Activated T-helper 1 cell treated with Interleukin-2 at 50 U/mL for 16 hours (primary cell): Measurements from ENCODE around the gene ZNF219.

Experiments
- DNase-seq: peaks from one replicate; pipeline ENCODE4 v3.0.0-alpha.2; 2020; ENCODE audit warnings: low read depth

Gene ZNF219

DNA sequence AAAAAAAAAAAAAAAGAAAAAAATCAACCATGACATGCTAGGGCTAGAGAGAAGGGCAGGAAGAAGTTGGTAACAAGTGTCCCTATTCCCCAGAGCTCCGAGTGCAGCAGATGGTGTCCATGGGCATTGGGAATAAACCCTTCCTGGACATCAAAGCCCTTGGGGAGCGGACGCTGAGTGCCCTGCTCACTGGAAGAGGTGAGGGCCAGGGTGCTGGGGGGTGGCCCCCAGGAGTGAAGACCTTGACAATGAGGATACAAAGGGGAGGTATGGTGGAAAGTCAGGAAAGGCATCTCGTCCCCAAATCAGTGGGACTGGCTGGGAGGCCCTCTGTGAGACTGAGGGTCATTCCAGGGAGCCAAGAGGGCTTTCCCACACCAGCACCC, 11.6 kb downstream of the ZNF219 start:
- DNase-seq: no peak

DNA sequence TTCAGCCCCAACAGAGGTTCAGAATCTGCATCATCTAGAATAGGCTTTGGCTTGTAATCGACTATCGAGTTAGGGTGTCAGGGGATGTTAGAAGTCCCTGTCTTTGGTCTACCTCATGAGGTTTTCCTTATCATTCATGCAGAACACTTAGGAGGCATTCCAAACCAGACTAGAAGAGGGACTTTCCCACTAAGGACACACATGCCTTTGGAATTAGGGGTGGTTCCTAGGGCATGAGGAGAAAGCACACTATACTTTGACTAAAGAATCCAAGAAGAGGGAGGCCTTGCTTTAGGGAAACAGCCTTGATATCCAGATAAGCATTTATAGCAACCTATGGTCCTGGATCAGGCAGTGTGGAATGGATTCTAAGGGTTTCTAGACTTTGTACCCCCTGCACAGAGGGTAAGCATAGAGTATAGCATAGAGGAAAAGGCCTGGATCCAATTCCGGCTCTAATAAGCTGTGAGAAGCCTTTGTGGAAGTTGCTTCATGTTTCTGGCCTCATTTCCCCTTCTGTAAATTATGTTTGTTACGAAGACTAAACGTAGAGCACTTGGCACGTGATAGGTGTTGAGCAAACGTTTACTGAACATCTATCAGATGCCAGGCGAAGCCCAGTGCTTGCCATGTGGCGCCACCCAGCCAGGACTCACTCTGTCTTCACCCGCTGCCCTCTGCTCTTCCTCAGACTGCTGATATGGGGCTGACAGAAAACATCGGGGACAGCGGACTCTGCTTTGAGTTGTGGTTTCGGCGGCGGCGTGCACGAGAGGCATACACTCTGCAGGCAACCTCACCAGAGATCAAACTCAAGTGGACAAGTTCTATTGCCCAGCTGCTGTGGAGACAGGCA, 13.2 kb downstream of the ZNF219 start:
- no peak for DNase-seq

DNA sequence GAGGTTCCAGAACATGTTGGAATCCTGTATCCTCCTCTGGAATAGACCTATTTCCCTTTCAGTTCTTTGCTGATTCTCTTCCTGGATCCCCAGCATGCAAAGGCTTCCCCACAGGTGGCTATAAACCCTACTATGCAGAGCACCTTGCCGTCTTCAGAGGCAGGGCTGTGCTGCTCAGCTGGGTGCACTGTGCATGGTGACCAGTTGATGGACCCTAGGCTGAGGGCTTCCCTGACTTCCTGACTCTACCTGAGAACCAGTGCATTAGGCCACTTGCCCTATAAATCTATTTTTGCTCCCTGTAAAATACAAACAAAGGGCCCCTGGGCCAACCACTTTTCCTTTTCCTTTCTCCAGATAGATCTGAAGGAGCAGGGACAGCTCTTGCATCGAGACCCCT, 14.1 kb downstream of the ZNF219 start:
- DNase-seq: no peak

DNA sequence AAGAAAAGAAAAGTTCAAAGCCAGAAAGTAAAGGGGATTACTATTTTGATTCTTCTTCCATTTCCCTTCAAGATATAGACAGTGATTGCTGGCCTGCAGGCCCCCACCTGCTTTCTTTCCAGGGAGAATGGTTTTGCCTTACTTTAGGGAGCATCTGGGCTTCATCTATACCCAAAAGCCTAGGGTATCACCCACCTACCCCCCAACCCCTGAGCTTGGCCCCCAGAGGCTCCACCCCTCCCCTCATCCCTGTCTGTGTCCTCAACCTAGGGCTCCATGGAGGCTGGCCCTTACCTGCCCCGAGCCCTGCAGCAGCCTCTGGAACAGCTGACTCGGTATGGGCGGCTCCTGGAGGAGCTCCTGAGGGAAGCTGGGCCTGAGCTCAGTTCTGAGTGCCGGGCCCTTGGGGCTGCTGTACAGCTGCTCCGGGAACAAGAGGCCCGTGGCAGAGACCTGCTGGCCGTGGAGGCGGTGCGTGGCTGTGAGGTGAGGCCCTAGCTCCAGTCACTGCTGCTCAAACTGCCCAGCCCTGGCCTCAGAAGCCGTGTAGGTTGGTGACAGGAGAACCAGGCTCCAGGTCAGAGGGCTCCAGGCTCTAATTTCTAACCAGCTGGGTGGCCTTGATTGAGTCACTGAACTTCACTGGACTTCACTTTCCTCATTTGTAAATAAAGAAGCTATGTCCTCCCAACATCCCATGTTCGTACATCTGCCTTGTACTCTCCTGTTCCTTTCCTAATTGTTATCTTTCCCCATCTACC, 14.7 kb downstream of the ZNF219 start:
- DNase-seq: no peak

DNA sequence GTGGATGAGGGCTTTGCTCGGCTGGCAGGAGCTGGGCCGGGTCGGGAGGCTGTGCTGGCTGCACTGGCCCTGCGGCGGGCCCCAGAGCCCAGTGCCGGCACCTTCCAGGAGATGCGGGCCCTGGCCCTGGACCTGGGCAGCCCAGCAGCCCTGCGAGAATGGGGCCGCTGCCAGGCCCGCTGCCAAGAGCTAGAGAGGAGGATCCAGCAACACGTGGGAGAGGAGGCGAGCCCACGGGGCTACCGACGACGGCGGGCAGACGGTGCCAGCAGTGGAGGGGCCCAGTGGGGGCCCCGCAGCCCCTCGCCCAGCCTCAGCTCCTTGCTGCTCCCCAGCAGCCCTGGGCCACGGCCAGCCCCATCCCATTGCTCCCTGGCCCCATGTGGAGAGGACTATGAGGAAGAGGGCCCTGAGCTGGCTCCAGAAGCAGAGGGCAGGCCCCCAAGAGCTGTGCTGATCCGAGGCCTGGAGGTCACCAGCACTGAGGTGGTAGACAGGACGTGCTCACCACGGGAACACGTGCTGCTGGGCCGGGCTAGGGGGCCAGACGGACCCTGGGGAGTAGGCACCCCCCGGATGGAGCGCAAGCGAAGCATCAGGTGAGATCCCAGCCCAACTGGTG, 16.8 kb downstream of the ZNF219 start:
- DNase-seq: no peak

DNA sequence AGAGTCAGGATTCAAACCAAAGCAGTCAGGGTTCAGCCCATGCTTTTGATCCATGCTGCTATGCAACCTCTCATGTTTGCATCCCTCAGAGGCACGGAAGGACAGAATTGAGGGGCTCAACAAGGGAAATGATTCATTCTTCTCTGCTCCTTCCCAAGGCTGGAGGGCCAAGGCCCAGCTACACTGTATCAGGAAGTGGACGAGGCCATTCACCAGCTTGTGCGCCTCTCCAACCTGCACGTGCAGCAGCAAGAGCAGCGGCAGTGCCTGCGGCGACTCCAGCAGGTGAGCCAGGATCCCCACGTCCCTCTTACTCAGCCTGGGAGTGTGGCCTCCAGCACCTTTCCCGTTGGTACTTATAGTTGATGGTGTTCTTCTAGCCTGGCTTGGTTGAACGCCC, 19.7 kb downstream of the ZNF219 start:
- no peak for DNase-seq

DNA sequence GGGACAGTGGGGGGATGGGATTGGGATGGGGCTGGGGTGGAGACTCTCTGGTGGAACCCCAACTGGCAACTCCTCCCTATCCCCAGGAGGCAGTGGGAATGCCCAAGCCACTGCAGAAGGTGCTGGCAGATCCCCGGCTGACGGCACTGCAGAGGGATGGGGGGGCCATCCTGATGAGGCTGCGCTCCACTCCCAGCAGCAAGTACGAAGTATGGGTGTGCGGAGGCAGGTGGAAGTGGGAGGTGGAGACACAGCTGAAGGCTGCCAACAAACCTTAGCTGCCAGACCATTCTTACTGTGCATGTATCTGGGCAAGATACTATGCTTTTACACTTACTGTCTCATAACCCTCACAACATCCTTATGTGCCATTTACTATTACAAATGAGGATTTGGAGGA, 20.2 kb downstream of the ZNF219 start:
- DNase-seq: no peak

DNA sequence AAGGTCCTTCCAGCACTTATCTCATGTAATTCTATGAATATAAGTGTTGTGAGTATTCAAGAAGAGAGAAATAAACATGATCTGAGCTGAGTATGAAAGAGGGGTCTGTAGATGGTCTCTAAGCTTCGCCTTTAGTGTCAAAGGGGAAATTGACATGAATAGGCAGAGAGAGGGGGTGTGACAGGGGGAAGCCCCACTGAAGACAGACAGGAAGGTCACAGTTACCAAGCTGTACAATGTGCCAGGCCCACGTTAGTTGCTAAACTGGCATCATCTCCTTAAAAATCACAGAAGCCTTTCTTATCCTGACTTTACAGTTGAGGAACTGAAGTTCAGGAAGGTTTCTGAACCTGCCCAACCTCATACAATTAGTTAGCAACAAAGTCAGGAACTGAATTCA, 20.8 kb downstream of the ZNF219 start:
- no peak for DNase-seq

DNA sequence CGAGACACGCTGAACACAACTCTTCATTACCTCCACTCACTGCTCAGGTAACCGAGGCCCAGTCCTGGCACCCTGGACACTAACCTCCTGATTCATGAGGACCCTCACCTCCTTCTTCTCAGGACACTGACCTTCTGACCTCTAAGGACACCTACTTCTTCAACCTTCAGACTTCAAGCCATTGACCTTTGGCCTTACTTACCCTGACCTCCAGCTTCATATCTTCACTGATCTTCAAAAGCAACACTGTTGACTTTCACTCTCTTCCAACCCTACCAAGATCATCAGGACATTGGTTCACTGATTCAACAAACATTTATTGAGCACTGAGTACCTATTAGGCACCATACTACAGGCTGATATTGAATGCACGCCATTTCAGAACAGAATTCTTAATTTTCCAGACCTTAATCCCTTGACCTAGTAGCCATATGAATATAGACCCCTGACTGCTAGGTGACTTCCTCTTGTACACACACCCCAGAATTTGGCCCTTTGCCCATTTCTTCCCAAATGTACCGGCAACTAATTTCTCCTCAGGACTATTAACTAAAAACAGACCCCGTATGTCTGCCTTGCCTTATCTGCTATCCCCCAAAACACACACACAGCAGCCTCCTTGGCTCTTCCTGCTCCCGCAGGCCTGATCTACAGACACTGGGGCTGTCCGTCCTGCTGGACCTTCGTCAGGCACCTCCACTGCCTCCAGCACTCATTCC, 22.6 kb downstream of the ZNF219 start:
- no peak for DNase-seq

DNA sequence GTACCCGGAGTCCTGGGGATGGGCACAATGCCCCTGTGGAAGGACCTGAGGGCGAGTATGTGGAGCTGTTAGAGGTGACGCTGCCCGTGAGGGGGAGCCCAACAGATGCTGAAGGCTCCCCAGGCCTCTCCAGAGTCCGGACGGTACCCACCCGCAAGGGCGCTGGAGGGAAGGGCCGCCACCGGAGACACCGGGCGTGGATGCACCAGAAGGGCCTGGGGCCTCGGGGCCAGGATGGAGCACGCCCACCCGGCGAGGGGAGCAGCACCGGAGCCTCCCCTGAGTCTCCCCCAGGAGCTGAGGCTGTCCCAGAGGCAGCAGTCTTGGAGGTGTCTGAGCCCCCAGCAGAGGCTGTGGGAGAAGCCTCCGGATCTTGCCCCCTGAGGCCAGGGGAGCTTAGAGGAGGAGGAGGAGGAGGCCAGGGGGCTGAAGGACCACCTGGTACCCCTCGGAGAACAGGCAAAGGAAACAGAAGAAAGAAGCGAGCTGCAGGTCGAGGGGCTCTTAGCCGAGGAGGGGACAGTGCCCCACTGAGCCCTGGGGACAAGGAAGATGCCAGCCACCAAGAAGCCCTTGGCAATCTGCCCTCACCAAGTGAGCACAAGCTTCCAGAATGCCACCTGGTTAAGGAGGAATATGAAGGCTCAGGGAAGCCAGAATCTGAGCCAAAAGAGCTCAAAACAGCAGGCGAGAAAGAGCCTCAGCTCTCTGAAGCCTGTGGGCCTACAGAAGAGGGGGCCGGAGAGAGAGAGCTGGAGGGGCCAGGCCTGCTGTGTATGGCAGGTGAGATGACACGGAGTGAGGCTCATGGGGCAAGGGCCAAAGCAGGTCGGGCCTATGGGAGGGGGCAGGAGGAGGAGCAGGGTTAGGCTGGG, 23.8 kb downstream of the ZNF219 start:
- no peak for DNase-seq

DNA sequence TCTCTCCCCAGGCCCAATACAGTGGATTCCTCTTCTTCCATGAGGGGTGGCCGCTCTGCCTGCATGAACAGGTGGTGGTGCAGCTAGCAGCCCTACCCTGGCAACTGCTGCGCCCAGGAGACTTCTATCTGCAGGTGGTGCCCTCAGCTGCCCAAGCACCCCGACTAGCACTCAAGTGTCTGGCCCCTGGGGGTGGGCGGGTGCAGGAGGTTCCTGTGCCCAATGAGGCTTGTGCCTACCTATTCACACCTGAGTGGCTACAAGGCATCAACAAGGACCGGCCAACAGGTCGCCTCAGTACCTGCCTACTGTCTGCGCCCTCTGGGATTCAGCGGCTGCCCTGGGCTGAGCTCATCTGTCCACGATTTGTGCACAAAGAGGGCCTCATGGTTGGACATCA, 24.5 kb downstream of the ZNF219 start:
- DNase-seq: no peak

DNA sequence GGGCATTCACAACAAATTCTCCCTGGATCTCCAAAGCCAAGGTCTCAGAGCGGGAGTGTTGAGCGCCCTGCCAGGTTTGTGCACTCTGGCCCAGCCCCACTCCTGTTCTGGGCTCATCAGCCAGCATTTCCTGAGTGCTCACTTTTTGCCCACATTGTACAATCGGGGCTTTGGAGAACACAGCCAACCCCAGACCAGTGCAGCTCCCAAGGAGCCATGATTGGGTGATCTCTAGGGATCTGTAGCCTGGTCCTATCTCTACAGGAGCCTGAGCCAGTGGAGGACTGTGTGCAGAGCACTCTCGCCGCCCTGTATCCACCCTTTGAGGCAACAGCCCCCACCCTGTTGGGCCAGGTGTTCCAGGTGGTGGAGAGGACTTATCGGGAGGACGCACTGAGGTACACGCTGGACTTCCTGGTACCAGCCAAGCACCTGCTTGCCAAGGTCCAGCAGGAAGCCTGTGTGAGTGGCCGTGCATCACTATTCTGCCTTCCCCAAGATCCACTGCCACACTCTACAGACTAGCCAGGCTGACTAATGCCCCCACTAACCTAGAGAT, 25.6 kb downstream of the ZNF219 start:
- DNase-seq: no peak

DNA sequence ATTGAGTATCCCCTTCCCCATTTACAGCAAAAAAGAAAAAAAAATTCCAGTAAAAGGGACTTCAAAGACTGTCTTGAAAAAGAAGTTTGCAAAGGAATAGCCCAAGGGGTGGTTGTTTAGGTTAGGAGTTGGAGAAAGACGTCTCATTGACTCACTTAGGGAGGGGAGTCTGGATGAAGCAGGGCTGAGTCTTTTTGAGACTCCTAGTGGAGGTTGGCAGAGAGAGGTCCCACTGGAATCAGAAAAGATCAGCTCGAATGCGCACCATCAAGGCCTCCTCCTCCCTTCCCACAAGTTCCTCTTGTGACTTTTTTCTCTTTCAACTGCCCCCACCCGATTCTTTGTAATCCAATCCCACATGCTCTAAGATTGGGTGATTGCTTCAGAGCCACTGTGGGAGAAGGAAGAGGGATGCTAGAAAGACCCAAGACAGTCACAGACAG, 26.4 kb downstream of the ZNF219 start:
- no peak for DNase-seq

DNA sequence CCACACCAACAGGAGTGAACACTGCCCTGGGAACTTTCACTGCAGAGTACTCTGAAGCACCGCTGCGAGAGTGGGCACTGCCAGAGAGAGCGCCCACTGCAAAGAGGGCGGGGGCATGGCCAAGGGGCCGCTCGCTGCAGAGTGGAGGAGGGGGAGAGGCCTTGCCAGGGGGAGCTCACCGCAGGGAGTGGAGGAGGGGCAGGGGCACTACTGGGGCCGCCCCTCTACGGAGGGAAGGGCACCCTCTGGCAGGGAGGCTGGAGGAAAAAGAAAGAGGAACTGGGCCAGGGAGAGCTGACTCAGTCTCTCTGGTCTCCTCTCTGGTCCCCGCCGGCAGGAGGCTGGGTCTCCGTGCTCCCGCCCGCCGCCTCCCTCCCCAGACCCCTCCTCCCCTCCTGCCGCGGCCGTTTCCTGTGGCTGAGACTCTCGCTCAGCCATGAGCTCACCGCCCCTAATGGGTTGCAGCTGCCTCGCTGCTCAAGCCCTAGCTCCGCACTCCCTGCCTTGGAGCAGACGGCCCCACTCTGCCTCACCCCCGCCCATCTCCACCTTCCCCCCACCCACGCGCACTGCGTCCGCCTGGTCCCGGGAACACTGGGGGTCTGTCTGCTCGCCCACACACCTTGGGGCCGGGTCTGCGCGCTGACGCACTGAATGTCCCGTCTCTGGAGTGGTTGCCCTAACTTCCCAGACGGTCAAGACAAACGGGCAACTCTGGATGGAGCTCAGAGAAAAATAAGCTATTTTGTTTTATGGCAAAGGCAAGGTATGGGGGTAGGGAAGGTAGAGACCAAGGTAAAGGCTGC, 27.0 kb downstream of the ZNF219 start:
- DNase-seq: no peak

DNA sequence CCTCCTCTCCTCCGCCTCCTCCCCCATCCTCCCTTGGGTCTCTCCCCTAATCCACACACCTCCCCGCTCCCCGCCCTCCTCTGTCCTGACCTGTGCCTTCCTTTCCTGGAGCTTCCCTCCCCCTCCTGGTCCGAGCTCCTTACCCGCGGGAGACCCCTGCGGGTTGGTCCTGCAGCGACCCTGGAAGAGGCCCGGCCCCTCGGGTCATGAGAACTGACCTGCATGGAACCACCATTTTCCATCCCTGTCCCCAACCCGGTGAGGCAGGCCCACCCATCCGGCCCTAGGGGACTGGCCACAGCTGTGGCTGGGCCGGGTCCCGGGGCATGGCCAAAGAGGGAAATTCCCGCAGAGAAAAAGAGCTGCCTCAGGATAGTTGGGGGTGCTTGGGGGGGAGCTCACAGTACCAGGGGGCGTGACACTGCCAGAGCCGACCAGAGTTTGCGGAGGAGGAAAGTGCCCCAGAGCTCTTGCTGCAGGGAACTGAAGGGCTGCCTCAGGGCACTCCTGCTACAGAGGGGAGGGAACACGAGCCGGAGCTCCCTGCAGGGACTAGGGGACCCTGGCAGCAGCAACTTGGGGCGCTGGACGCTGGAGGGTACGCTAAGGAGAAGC, 27.7 kb downstream of the ZNF219 start:
- no peak for DNase-seq

DNA sequence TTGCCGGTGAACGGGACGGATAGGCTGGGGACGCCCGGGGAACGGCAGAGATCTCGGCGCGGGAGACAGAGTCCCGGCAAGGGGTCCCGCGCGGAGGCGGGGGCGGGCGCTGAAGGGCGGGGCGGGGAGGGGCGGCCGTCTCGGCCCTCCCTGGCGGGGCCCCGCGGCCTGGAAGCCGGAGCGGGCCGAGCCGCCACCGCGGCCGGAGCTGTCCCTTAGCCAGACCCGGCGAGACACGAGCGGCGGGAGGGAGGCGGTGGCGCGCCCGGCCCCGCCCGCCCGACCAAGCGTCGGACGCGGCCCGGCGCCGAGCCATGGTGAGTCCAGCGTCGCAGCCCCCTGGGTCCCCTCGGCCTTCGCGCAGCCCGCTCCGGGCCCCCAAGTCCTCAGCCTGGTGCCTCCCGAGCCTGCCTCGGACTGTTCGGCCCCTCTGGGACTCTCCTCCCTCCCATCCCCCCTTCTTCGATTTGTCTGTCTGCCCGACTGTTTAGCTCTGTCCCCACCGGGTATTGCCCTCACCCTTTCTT, 28.3 kb downstream of the ZNF219 start, which contains the start of gene ARHGEF40:
TSS of gene ARHGEF40 (plus strand) at position 222 of the 527 bp plus-strand sequence. CDS start at position 315, 93 bp downstream.
- DNase-seq: no peak

DNA sequence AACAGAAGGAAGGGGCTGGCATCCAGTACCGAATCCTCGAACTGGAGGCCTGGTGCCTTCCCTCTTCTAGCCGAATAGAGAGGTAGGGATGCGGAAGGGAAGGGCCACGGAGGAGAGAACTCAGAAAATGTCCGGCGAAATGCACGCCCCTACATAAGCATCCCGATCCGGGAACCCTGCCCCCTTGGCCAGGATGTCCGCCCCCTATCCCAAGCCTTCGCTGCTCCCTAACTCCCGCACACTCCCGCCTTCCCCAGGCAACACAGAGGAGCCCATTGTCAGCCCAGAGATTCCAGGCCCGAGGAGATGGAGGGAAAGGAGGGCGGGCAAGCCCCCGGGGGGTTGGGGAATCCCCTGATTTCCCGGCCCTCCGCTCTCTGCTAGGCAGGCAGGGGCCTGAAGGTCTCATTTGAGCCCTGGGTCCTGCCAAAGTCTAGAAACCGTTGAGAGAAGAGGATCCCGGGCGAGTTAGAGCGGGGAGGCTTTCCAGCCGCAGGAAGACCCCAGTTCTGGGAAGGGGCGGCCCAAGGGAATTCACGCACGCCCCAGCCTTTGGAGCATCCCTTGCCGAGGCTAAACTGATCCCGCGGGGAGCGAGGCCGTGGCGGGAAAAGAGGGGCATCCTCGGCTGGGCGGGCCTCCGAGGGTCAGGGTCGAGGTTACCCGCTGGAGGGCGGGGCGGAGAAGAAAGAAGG, 28.9 kb downstream of the ZNF219 start:
- no peak for DNase-seq

DNA sequence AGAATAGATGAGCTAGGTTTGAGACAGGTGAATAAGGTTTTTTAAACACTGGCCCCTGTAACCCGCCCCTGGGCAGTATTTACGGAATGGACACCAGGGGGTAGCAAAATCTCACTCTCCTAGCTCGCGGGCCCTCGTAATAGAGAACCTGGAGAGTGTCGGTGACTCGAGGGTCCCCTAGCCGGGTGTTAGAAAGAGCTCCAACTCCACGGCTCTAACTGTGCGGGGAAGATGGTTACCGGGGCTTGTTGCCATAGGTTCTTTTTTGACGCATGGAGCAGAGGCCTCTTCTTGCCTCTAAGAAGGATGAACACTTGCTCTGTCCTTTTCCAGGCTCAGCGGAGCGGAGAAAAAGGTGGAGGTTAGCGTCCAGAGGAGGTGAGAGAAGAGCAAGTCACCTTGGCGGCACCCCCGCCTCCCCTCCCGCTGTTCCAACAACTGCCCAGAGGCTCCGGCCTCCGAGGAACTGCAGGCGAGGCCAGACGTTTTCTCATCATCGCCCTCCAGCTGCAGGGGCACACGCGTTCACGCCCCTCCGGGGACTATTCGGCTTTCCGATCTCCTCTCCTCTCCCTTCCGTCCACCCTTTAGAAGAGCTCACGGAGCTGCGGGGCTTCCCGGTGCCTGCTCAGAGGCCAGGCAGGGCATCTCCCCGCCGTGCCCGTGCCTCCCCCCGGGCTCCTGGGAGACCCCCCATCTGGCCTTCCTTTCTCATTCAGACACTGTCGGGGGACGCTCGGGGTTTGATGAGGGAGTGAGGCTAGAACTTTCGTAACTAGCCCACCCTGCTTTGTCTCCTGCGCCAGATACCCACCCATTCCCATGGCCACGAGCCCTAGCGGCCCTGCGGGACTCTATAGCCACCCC, 29.7 kb downstream of the ZNF219 start:
- no peak for DNase-seq
